ENCODE data around the gene COG5. TPM values are rescaled to one million over a fixed set of nuclear protein-coding genes. Genes with fewer than 3 reads are reported as not detected.

Gene COG5
- total and polyA plus RNA-seq, 2 of the 8 experiments (the other 6 are each of a cell fraction or from before 2014, with no cell fraction given), result 10.5 to 28.1 TPM

- no peak overlapping the region for H3K27ac ChIP-seq (ENCODE audit: low read depth, low read length)
- no peak overlapping the region for H3K56ac ChIP-seq (replicated peaks; ENCODE audit: insufficient read length, low read depth, low read length)
- 100% methylated on average over 1 of the region's 1 CpG; no CpG with 5 or more reads in 1 of the 2 experiments for WGBS, 2 experiments (ENCODE audit: extremely low coverage in 1 of 2, insufficient coverage in 1 of 2, insufficient read length in 1 of 2, insufficient replicate concordance in 2 of 2, low coverage in 1 of 2, low lambda C conversion rate in 2 of 2, missing lambda C conversion rate in 1 of 2)
- H3K36me3 ChIP-seq (ENCODE audit: control insufficient read depth in 2 of 4, insufficient read depth in 4 of 4, low read length in 3 of 4), result no peaks in the 10 kb centered on the region; a peak in 1 of 8 replicates
- H2BK15ac ChIP-seq (ENCODE audit: low read length), result no peak overlapping the region
- H3K23ac ChIP-seq (ENCODE audit: insufficient read length), result no peak overlapping the region
- CTCF ChIA-PET (ENCODE audit: partially characterized antibody), result interaction anchor here (0.6 kb wide), 1 partner anchor 1213 kb away, joined by 3 read pairs; no protein-coding TSS in a partner anchor
- no peaks in the 10 kb centered on the region; a peak in 1 of 4 replicates for H3K79me2 ChIP-seq (ENCODE audit: control insufficient read depth in 1 of 2, insufficient read depth in 2 of 2, low read length in 2 of 2)
- H2AFZ ChIP-seq (ENCODE audit: low read length), result no peak overlapping the region
- H3K27me3 ChIP-seq (replicated peaks in 1 of 4; ENCODE audit: control insufficient read depth in 3 of 4, extremely low read depth in 1 of 4, insufficient read depth in 3 of 4, low read length in 3 of 4), result no peaks in the 10 kb centered on the region
- H4K8ac ChIP-seq (ENCODE audit: extremely low read depth, insufficient read depth, low read length), result no peak overlapping the region
- no peaks in the 10 kb centered on the region for H3K4me1 ChIP-seq (replicated peaks in 1 of 4; ENCODE audit: control insufficient read depth in 3 of 4, insufficient read depth in 4 of 4, low read length in 3 of 4)
- FAIRE-seq (no peak), DNase-seq (ENCODE audit: low read depth in 1 of 2, low spot score in 2 of 2) (no peak)
- no peaks in the 10 kb centered on the region for H4K20me1 ChIP-seq (replicated peaks in 1 of 2; ENCODE audit: control insufficient read depth in 1 of 2, insufficient read depth in 2 of 2, low read length in 2 of 2)
- H3K9me3 ChIP-seq (ENCODE audit: insufficient read depth in 2 of 2, low read depth in 1 of 2, low read length in 1 of 2), result no peaks in the 10 kb centered on the region
- no peak overlapping the region for H3K14ac ChIP-seq (ENCODE audit: insufficient read length)
- H2AK5ac ChIP-seq (ENCODE audit: low read depth, low read length), result no peak overlapping the region
- H2BK12ac ChIP-seq (ENCODE audit: low read depth, low read length), result no peak overlapping the region
- no peak overlapping the region for H3K18ac ChIP-seq (ENCODE audit: extremely low read depth, low read length)
- POLR2A ChIA-PET (ENCODE audit: partially characterized antibody), result no interaction called here
- H3K4me2 ChIP-seq (ENCODE audit: insufficient read depth in 1 of 2, low read depth in 2 of 2, low read length in 2 of 2), result no peak overlapping the region
- no peak overlapping the region for H2BK20ac ChIP-seq (ENCODE audit: low read length)
- H3K4me3 ChIP-seq (ENCODE audit: extremely low read depth in 1 of 4, insufficient read depth in 2 of 4, low read depth in 3 of 4, low read length in 4 of 4), result no peak overlapping the region
- H3K23me2 ChIP-seq (ENCODE audit: low read depth, low read length), result no peaks in the 10 kb centered on the region
- H3K4ac ChIP-seq (replicated peaks; ENCODE audit: insufficient read length, low read depth, low read length), result no peak overlapping the region
- no peak overlapping the region for H4K91ac ChIP-seq (replicated peaks; ENCODE audit: insufficient read length, low read length)
- no peak overlapping the region for H2BK5ac ChIP-seq (ENCODE audit: low read depth, low read length)
- TF ChIP-seq CBX5 (IDR thresholded peaks at IDR 0.05; ENCODE audit: low read depth, low read length) (no peak), YY1 (IDR thresholded peaks at IDR 0.05; ENCODE audit: low read depth, low read length) (no peak)
- H3K79me1 ChIP-seq (ENCODE audit: low read depth, low read length), result no peaks in the 10 kb centered on the region
- H3K9ac ChIP-seq (replicated peaks in 1 of 4; ENCODE audit: extremely low read depth in 1 of 4, low read depth in 3 of 4, low read length in 3 of 4), result no peak overlapping the region
- no peak overlapping the region for H2BK120ac ChIP-seq (replicated peaks; ENCODE audit: low read depth, low read length)
- H4K5ac ChIP-seq (ENCODE audit: insufficient read length, low read depth, low read length), result no peak overlapping the region
These were observed 149.5 kb downstream of the COG5 start for GRCh38 chr7:107414198-107414597.
